ENCODE data around the gene WASL.
A peak's percentile ranks its signal among the peaks of the same experiment; 100 is the strongest.
"Not testable (repeated sequence)": the region's sequence is repeated elsewhere in the genome, so short reads cannot be mapped to it uniquely, and the experiment has no call there.

WASL gene

DNA sequence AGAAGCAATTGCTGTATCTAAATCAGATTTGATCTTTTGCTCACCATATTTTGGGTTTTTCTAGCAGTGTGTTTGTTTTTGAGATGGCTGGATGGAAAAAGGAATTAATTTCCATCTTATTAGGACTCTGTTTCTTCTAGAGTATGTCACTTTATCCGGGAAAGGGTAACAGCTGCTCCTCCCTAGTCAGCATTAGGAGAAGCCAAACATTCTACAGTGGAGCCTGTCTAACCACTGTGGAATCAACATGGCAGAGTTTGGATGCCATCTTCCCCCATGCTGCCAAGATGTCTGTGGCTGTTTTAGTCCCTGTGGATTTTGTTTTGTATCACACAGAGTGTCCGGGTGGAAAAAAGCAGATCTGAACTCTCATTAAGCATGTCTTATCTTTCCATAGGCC, 109.2 kb downstream of the WASL start:
- 89 to 90% methylated on average over 2 of the region's 2 CpGs for WGBS, 2 experiments
- H3K9me3 ChIP-seq (ENCODE audit: control insufficient read depth, low read length): no peaks in the 10 kb centered on the region
- no peaks in the 10 kb centered on the region for H3K27me3 ChIP-seq (ENCODE audit: control insufficient read depth, insufficient read depth, low read length, poor library complexity, severe bottlenecking)
- H3K27ac ChIP-seq (ENCODE audit: insufficient read depth, low read depth, low read length, poor library complexity, severe bottlenecking): no peak overlapping the region
- peaks cover 23% of the 10 kb centered on the region for H3K4me1 ChIP-seq (ENCODE audit: control insufficient read depth, insufficient read depth, low read length)
- no peak overlapping the region for H3K4me3 ChIP-seq (ENCODE audit: insufficient read depth, low read depth, low read length)
- H3K36me3 ChIP-seq (ENCODE audit: control insufficient read depth, insufficient read depth, low read length): no peaks in the 10 kb centered on the region

DNA sequence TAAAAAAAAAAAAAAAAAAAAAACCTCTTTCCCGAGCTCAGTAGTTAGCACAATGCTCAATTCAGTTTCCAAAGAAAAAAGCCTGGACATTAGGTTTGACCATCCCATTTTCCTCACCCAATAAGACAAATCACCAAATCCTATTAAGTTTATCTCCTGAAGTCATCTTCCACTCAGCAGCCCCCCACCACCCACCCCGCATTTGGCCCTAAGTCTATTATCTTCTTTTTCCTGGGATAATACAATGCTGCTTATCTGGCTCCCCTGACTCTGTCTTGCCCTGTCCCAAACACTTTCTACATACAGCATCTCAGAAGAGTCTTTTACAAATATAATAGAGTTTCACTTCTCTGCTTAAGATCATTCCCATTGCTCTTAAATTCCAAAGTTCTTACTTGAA, 110.9 kb downstream of the WASL start:
- Histone ChIP-seq H3K27ac (ENCODE audit: insufficient read depth, low read depth, low read length, poor library complexity, severe bottlenecking) (no peak overlapping the region), H3K4me3 (ENCODE audit: insufficient read depth, low read depth, low read length) (no peak overlapping the region), H3K36me3 (ENCODE audit: control insufficient read depth, insufficient read depth, low read length) (no peaks in the 10 kb centered on the region), H3K4me1 (ENCODE audit: control insufficient read depth, insufficient read depth, low read length) (peaks cover 16% of the 10 kb centered on the region), H3K27me3 (ENCODE audit: control insufficient read depth, insufficient read depth, low read length, poor library complexity, severe bottlenecking) (no peaks in the 10 kb centered on the region), H3K9me3 (ENCODE audit: control insufficient read depth, low read length) (no peaks in the 10 kb centered on the region)
- WGBS, 2 experiments: 91 to 93% methylated on average over 2 of the region's 2 CpGs

DNA sequence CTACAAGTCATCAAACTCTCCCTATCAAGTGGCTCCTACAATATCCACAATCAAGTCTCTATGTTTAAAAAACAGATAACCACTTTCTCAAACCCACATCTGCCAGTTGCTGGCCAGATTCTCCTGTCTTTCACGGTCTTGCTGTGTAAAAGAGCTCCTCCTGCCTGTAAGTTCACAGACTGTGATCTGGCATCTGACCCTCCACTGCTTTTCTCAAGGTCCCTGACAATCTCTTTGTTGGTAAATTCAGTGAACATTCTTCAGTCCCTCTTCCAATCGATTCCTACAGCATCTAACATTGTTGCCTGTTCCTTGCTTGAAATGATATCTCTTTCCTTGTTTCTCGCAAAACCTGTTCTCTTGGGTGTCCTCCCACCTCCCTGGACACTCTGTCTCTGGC, 111.6 kb downstream of the WASL start:
- 58 to 69% methylated on average over 3 of the region's 3 CpGs for WGBS, 2 experiments
- Histone ChIP-seq H3K36me3 (ENCODE audit: control insufficient read depth, insufficient read depth, low read length) (no peaks in the 10 kb centered on the region), H3K27ac (ENCODE audit: insufficient read depth, low read depth, low read length, poor library complexity, severe bottlenecking) (peak overlapping the region; percentile 6), H3K9me3 (ENCODE audit: control insufficient read depth, low read length) (no peaks in the 10 kb centered on the region), H3K27me3 (ENCODE audit: control insufficient read depth, insufficient read depth, low read length, poor library complexity, severe bottlenecking) (no peaks in the 10 kb centered on the region), H3K4me1 (ENCODE audit: control insufficient read depth, insufficient read depth, low read length) (peaks cover 16% of the 10 kb centered on the region), H3K4me3 (ENCODE audit: insufficient read depth, low read depth, low read length) (no peak overlapping the region)

DNA sequence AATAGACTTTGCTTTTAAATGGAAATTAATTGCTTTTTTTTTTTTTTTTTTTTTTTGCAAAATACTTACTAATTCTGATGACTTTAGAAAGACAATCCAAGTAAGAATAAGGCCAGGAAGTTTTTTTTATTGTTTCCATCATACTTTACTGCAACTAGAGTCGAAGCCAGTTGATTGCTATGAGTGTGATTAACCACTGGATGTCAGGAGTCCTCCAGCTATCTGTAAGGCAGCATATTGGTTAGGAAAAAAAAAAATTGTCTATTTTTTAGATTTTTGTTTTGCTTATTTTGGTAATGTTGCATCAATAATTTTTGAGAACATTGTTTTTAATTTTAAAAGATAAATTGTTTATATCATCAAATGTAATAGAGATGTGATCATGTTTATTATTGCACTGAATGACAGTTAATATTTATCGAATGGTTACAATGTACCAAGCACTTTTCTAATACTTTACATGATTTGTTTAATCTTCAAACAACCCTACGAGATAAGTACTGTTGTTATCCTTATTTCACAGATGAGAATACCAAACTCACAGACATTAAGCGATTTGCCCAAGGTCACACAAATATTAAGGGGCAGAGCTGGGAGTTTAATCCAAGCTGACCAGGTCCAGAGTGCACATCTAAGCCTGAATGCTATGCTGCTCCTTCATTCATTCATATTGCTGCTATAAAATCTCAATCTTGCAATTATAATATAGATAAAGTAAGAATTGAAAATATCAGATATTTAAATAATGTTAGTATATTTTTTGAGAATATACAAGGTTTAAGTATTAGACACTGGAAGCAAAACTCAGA, 113.0 kb downstream of the WASL start:
- 66 to 72% methylated on average over 3 to 4 of the region's 4 CpGs for WGBS, 2 experiments
- peaks cover 11% of the 10 kb centered on the region for H3K4me1 ChIP-seq (ENCODE audit: control insufficient read depth, insufficient read depth, low read length)
- no peaks in the 10 kb centered on the region for H3K27me3 ChIP-seq (ENCODE audit: control insufficient read depth, insufficient read depth, low read length, poor library complexity, severe bottlenecking)
- H3K4me3 ChIP-seq (ENCODE audit: insufficient read depth, low read depth, low read length): no peak overlapping the region
- H3K9me3 ChIP-seq (ENCODE audit: control insufficient read depth, low read length): no peaks in the 10 kb centered on the region
- no peak overlapping the region for H3K27ac ChIP-seq (ENCODE audit: insufficient read depth, low read depth, low read length, poor library complexity, severe bottlenecking)
- H3K36me3 ChIP-seq (ENCODE audit: control insufficient read depth, insufficient read depth, low read length): no peaks in the 10 kb centered on the region

DNA sequence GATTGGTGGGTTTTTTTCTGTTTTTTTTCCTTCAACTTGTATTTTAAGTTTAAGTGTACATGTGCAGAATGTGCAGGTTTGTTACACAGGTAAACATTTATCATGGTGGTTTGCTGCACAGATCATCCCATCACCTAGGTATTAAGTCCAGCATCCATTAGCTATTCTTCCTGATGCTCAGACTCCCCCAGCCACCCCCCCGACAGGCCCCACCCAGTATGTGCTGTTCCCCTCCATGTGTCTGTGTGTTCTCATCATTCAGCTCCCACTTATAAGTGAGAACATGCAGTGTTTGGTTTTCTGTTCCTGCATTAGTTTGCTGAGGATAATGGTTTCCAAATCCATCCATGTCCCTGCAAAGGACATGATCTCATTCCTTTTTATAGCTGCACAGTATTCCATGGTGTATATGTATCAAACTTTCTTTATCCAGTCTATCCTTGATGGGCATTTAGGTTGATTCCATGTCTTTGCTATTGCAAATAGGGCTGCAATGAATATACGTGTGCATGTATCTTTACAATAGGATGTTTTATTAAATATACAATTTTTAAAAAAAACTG, 114.7 kb downstream of the WASL start:
- not testable (repeated sequence) for H3K4me3 ChIP-seq (ENCODE audit: insufficient read depth, low read depth, low read length); H3K27ac ChIP-seq (ENCODE audit: insufficient read depth, low read depth, low read length, poor library complexity, severe bottlenecking); H3K27me3 ChIP-seq (ENCODE audit: control insufficient read depth, insufficient read depth, low read length, poor library complexity, severe bottlenecking); H3K9me3 ChIP-seq (ENCODE audit: control insufficient read depth, low read length); H3K36me3 ChIP-seq (ENCODE audit: control insufficient read depth, insufficient read depth, low read length)
- WGBS, 2 experiments: 86 to 92% methylated on average over 1 of the region's 2 CpGs
- peaks cover 11% of the 10 kb centered on the region for H3K4me1 ChIP-seq (ENCODE audit: control insufficient read depth, insufficient read depth, low read length)

DNA sequence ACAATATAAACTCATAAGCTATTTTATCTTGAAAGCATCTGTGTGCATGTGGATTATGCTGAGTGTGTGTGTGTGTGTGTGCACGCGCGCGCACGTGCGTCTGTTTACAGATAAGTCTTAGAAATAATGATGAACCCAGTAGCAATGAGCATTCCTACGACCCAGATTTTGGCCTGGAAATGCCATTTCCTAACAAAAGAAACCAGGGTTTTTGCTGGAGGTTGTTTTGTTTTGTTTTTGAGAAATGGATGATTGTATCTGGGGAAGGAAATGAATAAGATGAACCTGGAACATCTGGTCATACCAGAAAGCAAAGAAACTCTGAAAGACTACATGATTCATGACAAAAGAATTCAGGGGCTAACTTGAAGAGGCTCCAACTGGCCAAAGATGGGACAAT, 115.2 kb downstream of the WASL start:
- H3K4me1 ChIP-seq (ENCODE audit: control insufficient read depth, insufficient read depth, low read length): peaks cover 11% of the 10 kb centered on the region
- no peak overlapping the region for H3K27ac ChIP-seq (ENCODE audit: insufficient read depth, low read depth, low read length, poor library complexity, severe bottlenecking)
- WGBS, 2 experiments: 89 to 97% methylated on average over 7 of the region's 7 CpGs

DNA sequence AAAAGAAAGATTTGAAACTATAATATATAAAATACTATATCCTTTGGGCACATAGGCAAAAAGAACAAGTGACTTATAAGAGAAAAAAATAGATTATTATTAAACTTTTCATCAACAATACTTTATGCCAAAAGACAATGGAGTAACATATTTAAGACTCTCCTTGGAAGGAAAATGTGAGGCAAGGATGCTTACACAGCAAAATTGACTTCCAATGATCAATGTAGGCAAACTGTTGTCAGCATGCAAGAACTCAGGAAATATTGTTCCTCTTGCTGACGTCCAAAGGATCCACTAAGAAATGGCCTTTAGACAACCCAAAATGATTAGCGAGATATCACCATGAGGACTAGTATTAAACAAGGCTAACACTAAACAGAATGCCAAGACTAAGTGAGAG, 116.0 kb downstream of the WASL start:
- Histone ChIP-seq H3K4me1 (ENCODE audit: control insufficient read depth, insufficient read depth, low read length) (peaks cover 10% of the 10 kb centered on the region), H3K36me3 (ENCODE audit: control insufficient read depth, insufficient read depth, low read length) (no peaks in the 10 kb centered on the region), H3K9me3 (ENCODE audit: control insufficient read depth, low read length) (no peaks in the 10 kb centered on the region), H3K27ac (ENCODE audit: insufficient read depth, low read depth, low read length, poor library complexity, severe bottlenecking) (no peak overlapping the region), H3K4me3 (ENCODE audit: insufficient read depth, low read depth, low read length) (no peak overlapping the region), H3K27me3 (ENCODE audit: control insufficient read depth, insufficient read depth, low read length, poor library complexity, severe bottlenecking) (no peaks in the 10 kb centered on the region)
- 89 to 94% methylated on average over 2 of the region's 2 CpGs for WGBS, 2 experiments

More for the DNA sequence above, 115.2 kb downstream of the WASL start:
- H3K36me3 ChIP-seq (ENCODE audit: control insufficient read depth, insufficient read depth, low read length): no peaks in the 10 kb centered on the region
- no peaks in the 10 kb centered on the region for H3K27me3 ChIP-seq (ENCODE audit: control insufficient read depth, insufficient read depth, low read length, poor library complexity, severe bottlenecking)
- no peak overlapping the region for H3K4me3 ChIP-seq (ENCODE audit: insufficient read depth, low read depth, low read length)
- H3K9me3 ChIP-seq (ENCODE audit: control insufficient read depth, low read length): no peaks in the 10 kb centered on the region
